Globus pallidus (tissue), 1 donor: ENCODE results near the gene ZNF592.

ENCODE experiments used
- DNase-seq: peaks from one replicate; pipeline ENCODE4 v3.0.0-alpha.2; 2015; ENCODE audit warnings: low spot score

The ZNF592 gene

DNA sequence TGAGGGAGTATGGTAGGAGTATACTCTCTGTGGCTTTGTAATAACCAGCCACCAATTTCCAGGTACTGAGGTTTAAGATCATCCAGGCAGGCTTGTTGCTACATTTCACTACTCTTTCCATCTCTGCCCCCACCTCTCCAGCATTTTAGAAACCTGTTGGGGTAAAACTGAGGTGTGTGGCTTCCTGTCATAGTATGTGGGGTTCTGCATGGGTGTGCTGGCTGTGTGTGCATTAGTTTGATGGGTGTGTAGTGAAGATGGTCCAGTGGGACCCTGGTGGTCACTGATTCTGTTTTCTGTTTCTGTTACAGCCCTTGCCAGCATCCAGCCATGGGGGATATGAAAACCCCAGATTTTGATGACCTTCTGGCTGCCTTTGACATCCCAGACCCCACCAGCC, 34.0 kb downstream of the ZNF592 start:
- DNase-seq: no peak

DNA sequence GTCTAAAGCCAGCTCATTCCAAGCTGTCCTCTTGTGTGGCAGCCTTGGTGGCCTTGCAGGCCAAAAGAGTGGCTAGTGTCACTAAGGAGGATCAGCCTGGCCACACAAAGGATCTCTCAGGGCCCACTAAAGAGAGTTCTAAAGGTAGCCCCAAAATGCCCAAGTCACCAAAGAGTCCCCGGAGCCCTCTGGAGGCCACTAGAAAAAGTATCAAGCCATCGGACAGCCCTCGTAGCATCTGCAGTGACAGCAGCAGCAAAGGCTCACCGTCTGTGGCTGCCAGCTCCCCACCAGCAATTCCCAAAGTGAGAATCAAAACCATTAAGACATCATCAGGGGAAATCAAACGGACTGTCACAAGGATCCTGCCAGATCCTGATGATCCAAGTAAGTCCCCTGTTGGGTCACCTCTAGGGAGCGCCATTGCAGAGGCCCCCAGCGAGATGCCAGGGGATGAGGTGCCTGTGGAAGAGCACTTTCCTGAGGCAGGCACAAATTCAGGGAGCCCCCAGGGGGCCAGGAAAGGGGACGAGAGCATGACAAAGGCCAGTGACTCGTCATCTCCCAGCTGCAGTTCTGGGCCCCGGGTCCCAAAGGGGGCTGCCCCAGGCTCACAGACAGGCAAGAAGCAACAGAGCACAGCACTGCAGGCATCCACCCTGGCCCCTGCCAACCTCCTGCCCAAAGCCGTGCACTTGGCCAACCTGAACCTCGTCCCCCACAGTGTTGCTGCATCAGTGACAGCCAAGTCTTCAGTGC, 35.3 kb downstream of the ZNF592 start:
- DNase-seq: no peak

DNA sequence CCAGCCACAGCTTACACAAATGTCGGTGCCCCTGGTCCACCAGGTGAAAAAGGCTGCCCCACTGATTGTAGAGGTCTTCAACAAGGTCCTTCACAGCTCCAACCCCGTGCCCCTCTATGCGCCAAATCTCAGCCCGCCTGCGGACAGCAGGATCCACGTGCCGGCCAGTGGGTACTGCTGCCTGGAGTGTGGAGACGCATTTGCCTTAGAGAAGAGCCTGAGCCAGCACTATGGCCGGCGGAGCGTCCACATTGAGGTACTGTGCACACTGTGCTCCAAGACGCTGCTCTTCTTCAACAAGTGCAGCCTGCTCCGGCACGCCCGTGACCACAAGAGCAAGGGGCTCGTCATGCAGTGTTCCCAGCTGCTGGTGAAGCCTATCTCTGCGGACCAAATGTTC, 35.9 kb downstream of the ZNF592 start:
- no peak for DNase-seq

DNA sequence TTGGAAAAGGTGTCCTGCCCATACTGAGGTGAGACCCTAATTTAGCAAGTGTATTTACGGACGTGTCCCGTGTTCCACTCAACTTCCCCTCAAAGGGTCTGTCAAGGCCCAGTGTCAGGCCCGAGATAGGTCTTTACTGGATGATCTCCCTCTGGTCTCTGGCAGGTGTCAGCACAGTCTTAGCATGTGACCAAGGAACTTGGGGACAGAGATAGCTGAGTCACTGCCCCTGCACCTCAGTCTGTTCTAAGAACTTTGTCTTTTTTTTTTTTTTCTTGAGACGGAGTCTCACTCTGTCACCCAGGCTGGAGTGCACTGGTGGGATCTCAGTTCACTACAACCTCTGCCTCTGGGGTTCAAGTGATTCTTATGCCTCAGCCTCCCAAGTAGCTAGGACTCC, 36.7 kb downstream of the ZNF592 start:
- DNase-seq: no peak

DNA sequence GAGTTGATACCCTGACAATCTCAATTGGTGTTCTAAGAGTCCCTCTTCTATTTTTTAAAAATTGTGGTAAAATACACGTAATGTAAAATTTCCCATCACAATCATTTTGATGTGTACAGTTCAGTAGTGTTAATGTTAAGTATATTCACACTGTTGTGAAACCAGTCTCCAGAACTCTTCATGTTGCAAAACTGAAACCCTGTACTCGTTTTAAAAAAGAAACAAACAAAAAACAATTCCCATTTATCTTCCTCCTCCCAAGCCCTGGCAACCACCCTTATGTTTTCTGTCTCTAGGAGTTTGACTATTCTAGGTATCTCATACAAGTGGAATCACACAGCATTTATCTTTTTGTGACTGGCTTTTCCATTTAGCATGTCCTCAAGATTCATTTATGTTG, 40.1 kb downstream of the ZNF592 start:
- no peak for DNase-seq

DNA sequence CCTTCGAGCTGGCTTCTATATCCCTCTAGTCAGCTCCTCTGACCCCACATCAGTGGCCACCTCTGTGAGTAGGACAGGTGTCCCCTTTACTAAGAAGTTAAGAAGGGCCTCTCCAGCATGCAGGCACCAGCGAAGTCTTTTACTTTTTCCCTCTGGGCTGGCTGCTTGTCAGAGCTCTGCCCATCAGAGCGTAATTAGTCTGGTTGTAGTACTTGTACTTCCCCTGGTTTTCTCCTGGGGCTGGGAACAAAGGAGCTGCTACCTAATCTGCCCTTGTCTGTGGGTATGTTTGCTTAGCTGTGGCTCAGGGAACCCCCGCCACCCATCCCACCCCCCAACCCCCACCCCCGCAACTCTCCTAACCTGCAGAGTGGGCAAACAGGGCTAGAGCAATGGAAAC, 41.4 kb downstream of the ZNF592 start:
- no peak for DNase-seq

DNA sequence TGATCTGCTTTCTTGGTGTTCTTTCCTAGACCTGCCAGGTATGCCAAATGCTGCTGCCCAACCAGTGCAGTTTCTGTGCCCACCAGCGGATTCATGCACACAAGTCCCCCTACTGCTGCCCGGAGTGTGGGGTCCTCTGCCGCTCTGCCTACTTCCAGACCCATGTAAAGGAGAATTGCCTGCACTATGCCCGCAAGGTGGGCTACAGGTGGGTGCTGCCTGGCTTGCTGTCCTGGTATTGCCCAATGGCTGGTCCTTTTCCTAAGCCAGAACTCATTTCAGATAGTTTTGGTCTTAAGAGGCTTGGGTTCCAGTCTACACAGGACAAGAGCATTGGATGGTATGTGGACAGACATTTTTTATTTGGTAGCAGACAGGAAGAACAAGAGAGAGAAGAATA, 42.3 kb downstream of the ZNF592 start:
- no peak for DNase-seq

DNA sequence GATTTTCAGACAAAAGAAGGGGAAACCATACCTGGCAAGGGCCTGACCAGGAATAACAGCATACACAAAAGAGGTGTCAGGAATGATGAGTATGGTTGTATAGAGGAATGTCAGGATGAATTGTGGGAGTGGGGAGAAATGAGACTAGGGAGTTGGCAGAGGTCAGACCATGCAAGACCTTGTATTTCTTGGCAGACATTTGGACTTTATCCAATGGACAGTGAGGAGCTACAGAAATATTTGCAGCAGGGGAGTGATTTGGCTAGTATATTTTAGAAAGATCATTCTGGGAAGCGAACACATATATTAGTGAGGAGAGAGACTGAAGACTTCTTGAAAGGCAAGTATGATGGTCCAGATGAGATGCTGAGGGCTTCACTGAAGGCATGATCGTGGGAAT, 43.4 kb downstream of the ZNF592 start:
- no peak for DNase-seq

DNA sequence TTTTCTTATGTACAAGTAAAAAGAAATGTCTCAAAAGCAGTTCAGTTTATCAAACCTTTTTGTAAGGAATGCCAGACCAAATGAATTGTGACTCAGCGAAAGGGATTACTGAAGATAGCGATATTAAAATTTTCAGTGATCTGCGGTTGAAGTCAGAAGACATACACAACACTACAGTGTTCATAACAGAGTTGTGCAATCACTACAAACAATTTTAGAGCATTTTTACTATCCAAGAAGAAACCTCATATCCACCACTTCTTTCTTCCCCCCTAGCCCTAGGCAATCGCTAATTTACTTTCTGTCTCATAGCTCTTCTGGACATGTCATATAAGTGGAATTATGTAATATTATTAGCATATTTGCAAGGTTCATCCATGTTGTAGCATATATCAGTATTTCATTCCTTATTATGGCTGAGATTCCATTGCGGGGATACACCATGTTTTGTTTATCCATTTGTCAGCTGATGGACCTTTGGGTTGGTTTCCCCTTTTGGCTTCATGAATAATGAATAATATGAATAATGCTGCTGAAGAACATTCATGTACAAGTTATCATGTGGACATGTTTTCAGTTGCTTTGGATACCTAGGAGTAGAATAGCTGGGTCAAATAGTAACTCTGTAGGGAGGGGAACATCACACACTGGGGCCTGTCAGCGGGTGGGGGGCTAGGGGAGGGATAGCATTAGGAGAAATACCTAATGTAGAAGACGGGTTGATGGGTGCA, 45.2 kb downstream of the ZNF592 start:
- no peak for DNase-seq

DNA sequence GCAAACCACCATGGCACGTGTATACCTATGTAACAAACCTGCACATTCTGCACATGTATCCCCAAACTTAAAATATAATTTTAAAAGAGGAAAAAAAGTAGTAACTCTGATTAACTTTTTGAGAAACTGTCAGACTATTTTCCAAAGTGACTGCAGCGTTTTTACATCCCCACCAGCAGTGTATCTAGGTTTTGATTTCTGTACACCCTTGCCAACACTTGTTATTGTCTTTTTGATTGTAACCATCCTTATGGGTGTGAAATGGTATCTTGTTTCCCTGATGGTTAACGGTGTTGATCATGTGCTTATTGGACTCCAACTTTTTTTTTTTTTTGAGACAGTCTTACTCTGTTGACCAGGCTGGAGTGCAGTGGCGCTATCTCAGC, 45.8 kb downstream of the ZNF592 start:
- no peak for DNase-seq

DNA sequence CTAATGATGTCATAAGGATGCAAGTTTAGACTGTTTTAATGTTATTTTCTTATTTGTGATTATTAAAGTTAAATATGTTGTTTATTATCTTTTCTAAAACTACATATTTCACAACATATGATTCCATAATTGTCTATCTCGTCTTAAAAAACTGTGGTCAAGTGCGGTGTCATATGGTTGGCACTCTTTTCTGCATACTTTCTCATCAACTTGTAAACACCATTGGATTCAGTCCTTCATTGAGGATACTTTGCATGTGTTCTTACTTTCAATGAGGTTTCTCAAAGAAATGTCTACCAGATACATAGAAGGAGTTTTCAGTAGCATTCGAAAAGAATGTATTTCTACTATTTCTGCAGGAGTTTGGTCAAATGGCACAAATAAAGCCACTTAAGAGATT, 46.8 kb downstream of the ZNF592 start:
- no peak for DNase-seq

DNA sequence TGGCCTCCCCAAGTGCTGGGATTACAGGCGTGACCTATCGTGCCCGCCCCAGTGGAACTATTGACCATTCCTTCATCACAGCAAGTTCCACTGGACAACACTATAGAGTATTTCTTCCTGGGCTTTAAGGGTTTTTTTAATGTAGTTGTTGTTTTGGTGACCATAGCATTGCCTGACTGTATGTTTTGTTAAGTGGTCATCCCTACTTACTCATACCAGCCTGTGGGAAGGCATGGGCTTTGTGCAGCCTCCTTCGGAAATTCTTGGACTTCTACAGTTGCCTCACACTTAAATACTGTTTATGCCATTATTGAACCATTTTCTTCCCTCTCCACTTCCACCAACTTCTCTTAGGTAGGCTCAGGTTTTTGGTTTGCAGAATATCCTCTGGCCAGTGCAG, 48.8 kb downstream of the ZNF592 start:
- DNase-seq: no peak

DNA sequence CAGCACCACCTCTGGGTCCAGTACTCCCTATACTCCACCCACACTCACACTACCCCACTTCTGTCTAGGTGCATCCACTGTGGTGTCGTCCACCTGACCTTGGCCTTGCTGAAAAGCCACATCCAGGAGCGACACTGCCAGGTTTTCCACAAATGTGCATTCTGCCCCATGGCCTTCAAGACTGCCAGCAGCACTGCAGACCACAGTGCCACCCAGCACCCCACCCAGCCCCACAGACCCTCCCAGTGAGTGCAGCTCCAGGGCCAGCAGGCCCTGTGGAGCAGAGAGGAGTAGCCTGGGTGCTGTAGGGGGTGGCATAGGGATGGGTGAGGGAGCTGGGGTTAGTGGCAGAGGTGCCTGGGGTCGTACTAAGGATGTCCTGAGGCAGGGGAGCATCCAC, 49.4 kb downstream of the ZNF592 start:
- no peak for DNase-seq

DNA sequence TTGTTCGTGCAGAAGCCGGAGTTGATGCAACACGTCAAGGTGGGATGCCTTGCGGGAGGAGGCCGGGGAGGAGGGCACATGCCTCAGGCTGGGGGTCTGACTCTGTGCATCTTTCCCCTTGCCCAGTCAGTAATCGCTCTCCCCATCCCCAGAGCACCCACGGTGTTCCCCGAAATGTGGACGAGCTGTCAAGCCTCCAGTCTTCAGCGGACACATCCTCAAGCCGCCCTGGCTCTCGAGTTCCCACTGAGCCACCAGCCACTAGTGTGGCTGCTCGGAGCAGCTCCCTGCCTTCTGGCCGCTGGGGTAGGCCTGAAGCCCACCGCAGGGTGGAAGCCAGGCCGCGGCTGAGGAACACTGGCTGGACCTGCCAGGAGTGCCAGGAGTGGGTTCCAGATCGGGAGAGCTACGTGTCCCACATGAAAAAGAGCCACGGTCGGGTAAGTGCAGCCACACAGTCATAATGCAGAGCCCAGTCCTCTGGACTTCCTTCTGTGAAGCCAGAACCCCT, 50.1 kb downstream of the ZNF592 start:
- no peak for DNase-seq

DNA sequence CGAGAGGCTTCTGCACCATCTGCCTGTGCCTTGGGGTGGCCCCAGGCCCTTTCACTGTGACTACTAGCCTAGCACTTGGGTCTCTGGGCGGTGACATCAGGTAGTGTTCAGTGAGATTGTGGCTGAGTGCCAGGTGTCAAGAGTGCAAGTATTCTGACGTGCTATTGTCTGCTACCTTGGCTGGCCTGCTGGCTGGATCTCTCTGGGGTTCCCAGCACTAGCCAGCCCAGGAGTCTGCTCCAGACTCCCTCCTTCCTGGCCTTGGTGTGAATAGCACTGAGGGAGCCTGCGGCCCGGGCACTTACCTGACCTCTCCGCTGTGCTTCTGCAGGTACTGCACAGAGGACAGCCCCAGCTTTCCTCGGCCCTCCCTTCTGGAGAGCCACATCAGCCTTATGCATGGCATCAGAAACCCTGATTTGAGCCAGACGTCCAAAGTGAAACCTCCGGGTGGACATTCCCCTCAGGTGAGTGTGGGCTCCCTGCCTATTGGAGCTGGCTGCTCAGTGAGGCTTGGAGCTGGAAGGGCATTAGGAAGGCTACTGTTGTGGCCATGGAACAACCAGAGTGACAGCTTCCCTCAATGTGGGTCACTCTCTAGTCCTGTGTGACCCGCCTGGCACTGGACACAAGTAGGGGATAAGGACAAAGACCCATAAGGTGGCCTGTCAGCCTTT, 51.3 kb downstream of the ZNF592 start:
- DNase-seq: no peak

DNA sequence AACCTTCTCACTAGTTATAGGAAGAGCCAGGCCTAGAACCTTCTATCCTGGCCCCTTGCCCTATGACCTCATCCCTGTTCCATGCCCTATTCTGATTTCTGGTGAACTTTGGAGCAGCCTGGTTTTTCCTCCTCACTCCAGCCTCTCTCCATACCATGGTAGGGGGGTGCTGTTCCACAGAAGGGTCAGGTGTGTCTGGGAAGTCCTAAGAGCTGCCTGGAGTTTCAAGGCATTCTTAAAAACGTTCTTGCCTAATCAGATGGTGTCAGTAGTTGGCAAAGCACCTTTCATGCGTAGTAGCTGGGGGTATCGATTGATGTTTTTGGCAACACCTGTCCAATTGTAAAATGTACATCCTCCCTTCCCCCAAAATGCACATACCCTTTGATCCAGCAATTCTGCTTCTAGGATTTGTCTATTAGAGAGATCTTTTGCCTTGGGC, 52.0 kb downstream of the ZNF592 start:
- DNase-seq: no peak

DNA sequence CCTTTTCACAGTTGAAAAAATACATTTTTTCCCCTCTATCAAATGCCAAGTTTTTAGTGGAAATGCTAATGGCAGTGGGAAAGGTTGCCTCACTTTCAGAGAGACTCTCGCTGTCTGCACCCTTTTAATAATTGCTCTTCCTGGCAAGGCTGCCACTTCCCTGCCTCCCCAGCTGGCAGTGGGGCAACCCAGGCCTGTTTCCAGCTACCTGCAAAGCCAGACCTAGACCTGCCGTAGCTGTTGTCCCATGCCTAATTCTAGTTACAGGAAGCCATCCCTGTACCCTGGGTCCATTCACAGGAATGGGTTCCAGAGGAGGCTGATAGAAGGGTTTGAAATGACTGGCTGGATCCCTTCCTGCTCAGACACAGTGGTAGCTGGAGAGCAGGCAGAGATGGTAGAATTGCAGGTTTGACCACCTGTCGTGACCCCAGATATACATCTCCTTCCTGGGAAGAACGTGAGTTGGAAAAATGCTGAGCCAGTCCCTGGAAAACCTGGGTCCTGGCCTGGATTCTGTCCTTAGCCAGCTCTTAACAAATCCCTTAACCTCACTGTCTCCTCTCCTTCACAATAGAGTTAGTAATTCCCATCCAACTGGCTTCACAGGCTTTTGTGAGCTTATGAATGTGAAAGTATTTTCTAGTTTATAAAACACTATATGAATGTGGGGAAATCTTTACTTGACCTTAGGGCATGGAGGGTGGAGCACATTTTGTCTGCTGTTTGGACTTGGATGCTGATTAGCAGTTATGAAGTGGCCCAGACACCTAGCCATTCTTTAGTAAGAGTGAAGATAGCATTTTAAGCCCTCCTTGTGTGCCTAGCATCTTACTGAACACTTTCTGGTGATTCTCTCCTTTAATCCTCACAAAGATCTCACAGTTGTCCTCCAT, 55.9 kb downstream of the ZNF592 start:
- DNase-seq: no peak

DNA sequence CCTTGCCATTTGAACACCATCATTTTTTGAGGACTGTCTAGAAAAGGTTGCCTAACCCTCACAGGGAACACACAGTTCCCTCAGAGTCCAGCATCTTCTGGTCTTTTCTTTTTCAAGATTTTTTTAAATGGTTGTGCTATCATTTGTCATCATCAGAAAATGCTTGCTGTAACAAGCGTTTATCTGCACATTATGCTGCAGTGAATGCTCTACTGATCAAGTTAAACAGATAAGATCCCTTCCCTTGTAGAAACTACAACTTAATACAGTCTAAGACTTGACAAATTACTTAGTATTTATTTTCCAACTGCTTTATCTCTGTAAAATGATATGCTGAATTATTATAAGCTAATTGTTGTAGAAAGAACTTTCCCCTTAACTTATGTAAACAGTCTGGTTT, 56.8 kb downstream of the ZNF592 start:
- DNase-seq: no peak

DNA sequence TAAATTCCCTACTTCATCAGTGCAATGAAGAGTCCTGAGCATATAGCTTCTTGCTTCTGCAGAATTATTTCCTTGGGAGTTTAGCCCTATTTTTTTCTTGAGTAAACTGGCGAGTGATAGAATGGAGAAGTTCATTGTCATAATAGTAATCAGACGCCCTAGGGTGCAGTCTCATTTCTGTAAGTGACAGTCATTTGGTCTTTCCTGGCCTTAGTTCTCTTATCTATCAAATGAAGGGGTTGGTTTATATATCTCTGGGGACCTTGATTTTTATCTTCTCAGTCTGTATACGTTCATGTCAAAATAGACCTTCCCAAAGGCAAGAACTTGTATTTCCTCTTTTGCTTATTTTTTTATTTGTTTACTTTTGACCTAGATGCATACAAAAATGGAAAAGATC, 58.8 kb downstream of the ZNF592 start:
- no peak for DNase-seq

DNA sequence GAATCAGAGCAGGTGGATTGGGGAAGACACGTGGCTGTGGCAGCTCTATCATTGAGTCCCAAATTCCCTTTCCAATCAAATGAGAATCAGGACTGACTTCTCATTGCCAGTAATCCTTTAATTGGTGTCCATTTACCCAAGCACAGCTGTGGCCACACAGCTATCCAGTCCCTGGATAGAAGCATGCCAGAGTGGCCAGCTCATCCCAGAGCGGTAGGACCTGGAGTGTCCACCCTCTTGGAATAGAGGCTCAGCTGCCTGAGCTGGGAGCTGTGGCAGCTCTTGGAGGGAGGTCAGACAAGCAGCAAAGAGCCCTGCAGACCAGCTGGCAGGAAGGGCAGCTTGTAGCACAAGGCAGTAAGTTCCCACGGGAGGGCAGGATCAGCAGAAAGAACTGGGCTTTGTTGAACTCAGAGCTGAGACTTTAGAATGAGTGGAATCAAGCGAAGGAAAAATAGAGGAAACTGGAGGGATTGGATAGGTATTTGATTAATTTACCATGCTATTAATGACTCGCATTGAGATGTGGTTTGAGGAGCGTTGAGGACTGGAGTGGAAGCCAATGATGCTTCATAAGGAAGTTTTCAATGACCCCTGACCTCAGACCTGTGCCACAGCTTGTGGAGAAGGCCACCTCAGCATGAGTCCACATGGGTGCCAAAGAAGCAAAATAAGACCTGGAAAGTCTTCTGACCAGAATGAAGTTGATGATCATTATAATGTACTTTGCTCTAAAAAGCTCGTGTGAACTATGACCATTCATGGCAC, 61.9 kb downstream of the ZNF592 start:
- DNase-seq: no peak

DNA sequence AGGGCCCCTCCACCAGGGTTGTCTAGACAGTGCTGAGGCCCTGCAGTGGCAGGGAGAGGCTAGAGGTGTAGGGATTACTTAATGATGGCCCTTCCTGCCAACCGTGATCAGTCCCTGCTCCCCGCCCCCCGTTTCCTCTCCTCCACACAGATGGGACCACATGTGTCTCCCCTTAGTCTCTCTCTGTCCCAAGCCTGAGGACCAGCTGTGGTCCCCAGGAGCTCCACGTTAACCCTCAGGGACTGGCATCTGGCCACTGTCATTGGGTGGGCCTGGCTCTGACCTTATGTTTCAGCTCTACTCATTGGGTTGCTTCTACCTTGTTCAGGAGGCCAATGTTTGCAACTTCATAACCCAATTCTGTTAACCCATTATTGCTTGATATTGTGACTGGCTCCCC, 62.8 kb downstream of the ZNF592 start:
- no peak for DNase-seq
